HL-60 (cell line): Measurements from ENCODE around the gene BEND5.

Experiments
- DNase-seq, 2 experiments: peaks; one replicate each; pipeline ENCODE4 v3.0.0-alpha.2; 2010 to 2020; ENCODE audit warnings: low read depth in 1 of 2, low spot score in 1 of 2
- H3K27ac ChIP-seq: fragments of 250-450 bp; sonication (Bioruptor Pico); replicated peaks from 2 replicates; pipeline ENCODE4 v1.5.1; 2020; ENCODE audit warnings: mild to moderate bottlenecking, moderate library complexity
- H3K27me3 ChIP-seq: fragments of 250-450 bp; sonication (Bioruptor Pico); 2 replicates; pipeline ENCODE4 v1.5.1; 2021; ENCODE audit warnings: mild to moderate bottlenecking, moderate library complexity; ENCODE audit not compliant: insufficient read depth, poor library complexity, severe bottlenecking
- H3K4me3 ChIP-seq: replicated peaks from 2 replicates; pipeline ENCODE4 v1.5.1; 2011; ENCODE audit warnings: mild to moderate bottlenecking, control low read depth, low read length; ENCODE audit not compliant: insufficient read depth
- CTCF ChIP-seq: IDR thresholded peaks from one replicate; pipeline ENCODE4 v1.5.1; 2011; ENCODE audit warnings: low read length, control low read depth, inconsistent platforms; ENCODE audit not compliant: insufficient read depth
- GABPA ChIP-seq: IDR thresholded peaks from 2 replicates; pipeline ENCODE4 v1.6.1; 2012; ENCODE audit warnings: low read depth
- POLR2AphosphoS5 ChIP-seq: IDR thresholded peaks from 2 replicates; pipeline ENCODE4 v1.6.1; 2012; ENCODE audit warnings: low read depth
- REST ChIP-seq: IDR thresholded peaks from 2 replicates; pipeline ENCODE4 v1.6.1; 2012; ENCODE audit warnings: low read depth; ENCODE audit not compliant: insufficient replicate concordance
- SPI1 ChIP-seq: IDR thresholded peaks from 2 replicates; pipeline ENCODE4 v1.6.1; 2012; ENCODE audit warnings: low read depth, mild to moderate bottlenecking, borderline replicate concordance

The BEND5 gene

GRCh38 chr1:48792961-48793360 is 16.3 kb upstream of the BEND5 start:
- DNase-seq = no peak
- Histone ChIP-seq H3K27me3 (no peaks in the 10 kb centered on the region), H3K4me3 (no peak overlapping the region), H3K27ac (peak overlapping the region; percentile 62; the same call in 1 of the 2 replicates)
- TF ChIP-seq POLR2AphosphoS5 (no peak), SPI1 (peak; percentile 67; the same call in 1 of the 2 replicates), CTCF (no peak), GABPA (no peak)

GRCh38 chr1:48790397-48790796 is 13.7 kb upstream of the BEND5 start:
- Histone ChIP-seq H3K4me3 (no peak overlapping the region), H3K27ac (no peak overlapping the region), H3K27me3 (no peaks in the 10 kb centered on the region)
- DNase-seq = no peak
- TF ChIP-seq CTCF (no peak), GABPA (no peak), POLR2AphosphoS5 (no peak), REST (no peak), SPI1 (no peak)

GRCh38 chr1:48789903-48790302 is 13.2 kb upstream of the BEND5 start:
- TF ChIP-seq POLR2AphosphoS5 (no peak), REST (no peak), SPI1 (no peak), CTCF (no peak), GABPA (no peak)
- H3K4me3 ChIP-seq = no peak overlapping the region
- no peak for DNase-seq
- H3K27me3 ChIP-seq = no peaks in the 10 kb centered on the region
- no peak overlapping the region for H3K27ac ChIP-seq

GRCh38 chr1:48785869-48786268 is 9.2 kb upstream of the BEND5 start:
- TF ChIP-seq CTCF = no peak
- no peak for TF ChIP-seq POLR2AphosphoS5
- TF ChIP-seq REST = no peak
- no peak for TF ChIP-seq SPI1
- no peak for TF ChIP-seq GABPA
- Histone ChIP-seq H3K27ac (no peak overlapping the region), H3K27me3 (no peaks in the 10 kb centered on the region), H3K4me3 (no peak overlapping the region)
- no peak for DNase-seq
